K562 (cell line): ENCODE results near the gene TRPC1. TPM values are rescaled to one million over a fixed set of nuclear protein-coding genes. Genes with fewer than 3 reads are reported as not detected.

ENCODE experiments used
- CREM ChIP-seq: IDR thresholded peaks from 2 replicates; pipeline ENCODE4 v1.6.1; 2014; ENCODE audit warnings: antibody characterized with exemption, low read depth
- HDAC6 ChIP-seq: IDR thresholded peaks from 2 replicates; pipeline ENCODE4 v1.6.1; 2012; ENCODE audit warnings: low read depth, mild to moderate bottlenecking, control low read depth, inconsistent platforms, low read length, moderate library complexity
- HMGXB4 ChIP-seq: sonication (generic); formaldehyde crosslinking; IDR thresholded peaks from 2 replicates; pipeline ENCODE4 v1.8.1; 2023; ENCODE audit warnings: mild to moderate bottlenecking, missing genetic modification reagents
- LEF1 ChIP-seq: fragments of 450-650 bp; IDR thresholded peaks from 2 replicates; pipeline ENCODE4 v1.6.1; 2016; ENCODE audit warnings: mild to moderate bottlenecking
- MCM5 ChIP-seq: fragments of 450-650 bp; IDR thresholded peaks from 2 replicates; pipeline ENCODE4 v1.6.1; 2016; ENCODE audit warnings: low read depth
- NR2C1 ChIP-seq, 2 experiments: fragments of 450-650 bp; IDR thresholded peaks; 2 replicates each; pipeline ENCODE4 v1.6.1; 2017; ENCODE audit warnings: mild to moderate bottlenecking in 2 of 2, antibody characterized with exemption in 1 of 2, inconsistent platforms in 1 of 2, missing compliant biosample characterization in 1 of 2, missing genetic modification characterization in 1 of 2
- PRDM10 ChIP-seq: fragments of 450-650 bp; IDR thresholded peaks from 2 replicates; pipeline ENCODE4 v1.6.1; 2018; ENCODE audit not compliant: partially characterized antibody
- PREB ChIP-seq: sonication (generic); formaldehyde crosslinking; IDR thresholded peaks from 2 replicates; pipeline ENCODE4 v1.8.1; 2023; ENCODE audit warnings: mild to moderate bottlenecking, missing genetic modification reagents
- RBM34 ChIP-seq: fragments of 200-400 bp; formaldehyde crosslinking; IDR thresholded peaks from 2 replicates; pipeline ENCODE4 v1.6.1; 2018; ENCODE audit warnings: low read length, borderline replicate concordance; ENCODE audit not compliant: insufficient read depth
- REST ChIP-seq, 2 experiments: fragments of 450-650 bp; formaldehyde crosslinking in 1 of 2; IDR thresholded peaks; 2 replicates each; pipeline versions ENCODE4 v1.4.0 to v1.6.1; 2014 to 2020; ENCODE audit warnings: mild to moderate bottlenecking in 2 of 2, borderline replicate concordance in 1 of 2, low read depth in 1 of 2
- TARDBP ChIP-seq: fragments of 450-650 bp; IDR thresholded peaks from 2 replicates; pipeline ENCODE4 v1.6.1; 2016
- TCFL5 ChIP-seq: fragments of 250-450 bp; sonication (Bioruptor Pico); conservative IDR thresholded peaks from 2 replicates; pipeline ENCODE4 v1.6.1; 2021; ENCODE audit warnings: mild to moderate bottlenecking, moderate library complexity, matching md5 sums
- polyA plus RNA-seq, 8 experiments: library from polyadenylated mRNA; depleted of rRNA in 4 of 8; stranded (reverse) in 5 of 8; unstranded in 3 of 8; fragments of >200 nt; fragmentation: Nextera tagmentation in 2 of 8; fragmentation: Illumina TruSeq in 1 of 8; extraction: Ambion mirVana in 2 of 8; extraction: Trizol in 1 of 8; gene quantifications; 2 replicates each; pipeline versions ENCODE4 v1.2.1 to v1.2.3, GENCODE V29; 2011 to 2014; ENCODE audit warnings: inconsistent platforms in 1 of 8, missing spikeins in 1 of 8
- total RNA-seq, 7 experiments: library from RNA; depleted of rRNA in 6 of 7; stranded (reverse); fragments of >200 nt in 6 of 7; fragmentation: Illumina TruSeq in 2 of 7; extraction: Trizol in 2 of 7; gene quantifications; 2 replicates each; pipeline versions ENCODE4 v1.2.1 to v1.2.3, GENCODE V29; 2011 to 2021; ENCODE audit warnings: low replicate concordance in 1 of 7

Gene TRPC1
- total and polyA plus RNA-seq, 9 of the 15 experiments (the other 6 are each of a cell fraction or from before 2014, with no cell fraction given) = 1.4 to 6.5 (median 3.0) TPM

GRCh38 chr3:142724682-142725356 is 985 bp downstream of the TRPC1 start (continued):
- TF ChIP-seq REST (IDR thresholded peaks at IDR 0.05; ENCODE audit: borderline replicate concordance) (no peak), REST (CRISPR knock-in tag; IDR thresholded peaks at IDR 0.05; ENCODE audit: low read depth) (no peak), RBM34 (no peak), TARDBP (no peak), CREM (0 out of 2 replicates have a peak, but pooled peaks have one; percentile 24), PREB (CRISPR knock-in tag) (0 out of 2 replicates have a peak, but pooled peaks have one; percentile 50), HMGXB4 (CRISPR knock-in tag) (0 out of 2 replicates have a peak, but pooled peaks have one; percentile 23), NR2C1 (IDR thresholded peaks at IDR 0.05) (no peak), NR2C1 (tag; IDR thresholded peaks at IDR 0.05) (0 out of 2 replicates have a peak, but pooled peaks have one; percentile 35), TCFL5 (no peak), LEF1 (0 out of 2 replicates have a peak, but pooled peaks have one; percentile 17), MCM5 (no peak), PRDM10 (peak; percentile 16), HDAC6 (no peak)
